NCI-H1436 (cell line): ENCODE data around the gene CPO.

Experiments
- DNase-seq: peaks from one replicate; lab custom pipeline; 2025; lab: John Stamatoyannopoulos, UW

The CPO gene

DNA sequence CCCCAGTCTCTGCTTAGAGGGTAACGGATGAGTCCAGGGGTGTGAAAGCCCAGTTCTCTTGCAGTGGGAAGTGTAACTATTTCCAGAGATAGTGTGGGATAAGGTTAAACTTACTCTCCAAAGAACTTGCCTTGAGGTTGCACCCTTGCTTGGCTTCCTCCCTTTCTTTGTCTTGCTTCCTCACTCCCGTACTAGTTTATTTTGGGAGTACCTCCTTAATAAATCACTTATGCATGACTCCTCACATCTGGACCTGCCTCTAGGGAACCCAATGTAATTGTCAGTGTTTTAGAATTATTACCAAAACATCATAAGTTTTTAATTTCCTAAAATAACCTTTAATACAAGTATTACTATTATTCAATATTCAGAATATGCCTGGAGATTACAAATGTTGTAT, 35.2 kb downstream of the CPO start:
- DNase-seq: no peak

DNA sequence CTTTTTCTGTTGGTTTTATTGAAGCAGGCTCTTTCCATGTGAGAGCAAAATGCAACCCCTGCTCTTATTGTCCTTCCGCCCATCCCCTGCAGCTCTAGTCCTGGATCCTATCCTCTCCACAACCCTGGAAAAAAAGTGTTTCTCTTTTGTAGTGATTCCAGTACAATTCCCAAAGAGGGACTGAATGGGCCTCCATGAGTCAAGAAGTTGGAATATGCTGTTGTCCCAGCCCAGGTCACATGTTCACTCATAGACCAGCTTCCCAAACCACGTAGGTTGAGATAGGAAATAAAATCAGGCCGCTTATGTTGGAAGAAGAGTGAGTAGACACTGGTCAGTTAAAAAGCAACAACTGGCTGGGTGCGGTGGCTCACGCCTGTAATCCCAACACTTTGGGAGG, 39.4 kb downstream of the CPO start:
- no peak for DNase-seq

DNA sequence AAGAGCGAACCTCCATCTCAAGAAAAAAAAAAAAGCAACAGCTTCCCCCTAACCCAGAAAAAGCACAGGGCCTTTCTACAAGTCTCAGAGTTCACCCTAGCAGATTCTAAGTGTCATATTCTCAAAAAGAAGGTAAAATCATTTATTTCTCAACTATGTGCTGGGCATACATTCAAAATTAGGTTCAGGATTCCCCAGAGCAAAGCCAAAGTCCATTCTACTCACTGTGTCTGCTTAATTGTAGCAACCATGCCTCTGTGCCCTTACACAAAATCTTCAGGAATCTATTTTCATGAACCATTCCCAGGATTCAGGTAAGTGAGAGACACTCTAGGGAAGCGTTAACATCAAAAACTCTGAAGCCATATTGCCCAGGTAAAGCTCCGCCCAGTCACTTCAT, 40.0 kb downstream of the CPO start:
- DNase-seq: no peak

DNA sequence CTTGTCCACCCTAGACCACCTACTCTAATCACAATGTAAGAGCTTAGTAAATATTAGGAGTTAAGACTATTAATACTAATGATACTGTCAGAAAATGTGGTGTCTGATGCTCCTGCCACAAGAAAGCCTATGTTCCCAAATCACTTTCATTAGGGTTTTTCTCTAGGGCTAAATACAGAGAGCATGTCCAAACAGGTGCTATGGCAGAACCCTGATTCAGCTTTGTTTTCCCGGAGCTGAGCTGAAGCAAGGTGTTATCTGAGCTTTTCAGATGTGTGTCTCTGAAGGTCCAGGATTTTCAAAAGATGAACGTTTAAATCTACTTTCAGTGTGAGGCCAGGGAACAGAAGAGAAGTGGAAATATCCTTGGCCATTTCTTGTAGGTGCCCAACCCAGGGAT, 40.6 kb downstream of the CPO start:
- DNase-seq: no peak

DNA sequence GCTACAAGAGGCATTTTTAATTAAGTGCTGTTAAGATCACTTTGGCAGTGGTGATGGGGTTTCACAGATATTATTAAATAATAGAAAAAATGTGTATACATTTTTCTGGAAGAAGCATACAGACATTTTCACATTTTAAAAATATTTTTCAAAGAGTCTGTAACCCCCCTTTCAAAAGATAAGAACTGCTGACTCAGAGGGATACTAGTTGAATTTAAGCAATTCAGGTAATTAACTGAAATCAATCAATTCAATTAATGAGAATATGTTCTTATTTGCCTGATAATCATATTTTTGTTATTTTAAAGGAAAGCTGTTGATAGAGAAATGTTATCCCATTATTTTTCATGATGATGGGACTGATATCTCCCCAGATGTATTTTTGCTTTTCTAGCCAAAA, 41.1 kb downstream of the CPO start:
- no peak for DNase-seq

DNA sequence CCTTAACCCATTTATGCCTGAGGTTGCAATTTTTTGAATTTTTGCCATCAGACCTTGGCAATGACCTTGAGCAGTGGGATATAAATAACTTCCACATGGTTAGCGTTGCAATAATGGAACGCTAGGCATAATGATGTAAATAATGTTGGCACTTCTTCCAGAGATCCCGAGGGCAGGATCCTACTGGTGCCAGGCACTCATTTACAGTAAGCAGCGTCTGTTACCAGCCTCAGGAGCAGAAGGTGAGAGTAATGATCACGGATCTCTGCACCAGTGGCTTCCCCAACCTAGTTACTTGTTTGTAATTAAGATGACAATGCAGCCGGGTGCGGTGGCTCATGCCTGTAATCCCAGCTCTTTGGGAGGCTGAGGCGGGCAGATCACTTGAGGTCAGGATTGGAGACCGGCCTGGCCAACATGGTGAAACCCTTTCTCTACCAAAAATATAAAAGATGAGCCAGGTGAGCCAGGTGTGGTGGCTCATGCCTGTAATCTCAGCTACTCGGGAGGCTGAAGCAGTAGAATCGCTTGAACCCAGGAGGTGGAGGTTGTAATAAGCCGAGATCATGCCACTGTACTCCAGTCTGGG, 41.9 kb downstream of the CPO start:
- no peak for DNase-seq

DNA sequence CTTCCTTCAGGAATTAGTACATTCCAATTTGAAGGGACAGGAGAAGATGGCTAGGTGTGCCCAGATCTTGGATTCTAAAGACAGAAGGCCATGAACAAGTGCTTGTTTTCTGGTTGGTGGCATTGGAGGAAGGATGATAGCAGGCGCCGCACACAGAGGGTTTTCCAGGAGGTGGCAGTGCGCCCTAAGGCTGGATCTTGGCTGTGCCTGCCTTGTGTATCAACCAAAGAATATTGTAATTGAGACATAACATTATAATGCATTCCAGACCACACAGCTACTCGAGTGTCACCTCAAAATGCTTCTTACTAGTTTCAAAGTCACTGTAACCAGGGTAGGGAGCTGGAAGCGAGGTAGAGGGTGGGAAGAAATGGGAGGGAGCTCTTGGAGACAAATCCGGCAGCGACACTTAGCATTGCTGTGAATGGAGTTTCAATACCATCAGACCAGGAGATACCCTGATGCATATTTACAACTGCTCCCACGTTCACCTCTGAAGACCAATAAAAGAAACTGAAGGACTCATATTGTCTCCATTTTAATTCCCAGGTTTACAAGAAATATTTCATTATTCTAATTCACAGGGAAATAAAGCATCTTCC, 42.5 kb downstream of the CPO start:
- peak; percentile 78 for DNase-seq

DNA sequence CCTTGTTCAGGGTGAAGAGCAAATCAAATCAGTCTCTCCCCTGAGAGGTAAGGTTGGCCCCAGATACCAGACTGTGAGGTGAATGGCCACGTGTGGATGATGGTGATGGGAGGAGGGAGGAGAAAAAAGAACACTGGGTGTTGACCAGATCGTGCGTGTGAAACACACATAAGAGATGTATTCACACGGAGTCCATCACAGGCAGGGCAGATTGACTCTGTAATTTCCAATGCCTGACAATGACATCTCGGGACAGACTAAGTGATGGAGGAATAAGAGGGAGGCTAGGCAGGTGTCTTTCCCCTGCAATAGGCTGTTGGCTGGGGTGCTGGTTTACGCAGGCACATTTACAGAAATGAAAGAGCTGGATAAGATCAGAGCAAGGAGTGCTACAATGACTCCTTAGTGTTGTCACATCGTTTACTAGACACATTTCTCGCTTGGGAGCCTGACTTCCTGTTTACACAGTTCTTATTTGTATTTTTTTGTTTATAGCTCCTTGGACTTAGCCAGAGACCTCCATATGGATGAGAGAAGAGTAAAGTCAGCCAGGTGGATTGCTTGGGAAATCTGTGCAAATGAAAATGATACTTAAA, 43.1 kb downstream of the CPO start:
- no peak for DNase-seq

DNA sequence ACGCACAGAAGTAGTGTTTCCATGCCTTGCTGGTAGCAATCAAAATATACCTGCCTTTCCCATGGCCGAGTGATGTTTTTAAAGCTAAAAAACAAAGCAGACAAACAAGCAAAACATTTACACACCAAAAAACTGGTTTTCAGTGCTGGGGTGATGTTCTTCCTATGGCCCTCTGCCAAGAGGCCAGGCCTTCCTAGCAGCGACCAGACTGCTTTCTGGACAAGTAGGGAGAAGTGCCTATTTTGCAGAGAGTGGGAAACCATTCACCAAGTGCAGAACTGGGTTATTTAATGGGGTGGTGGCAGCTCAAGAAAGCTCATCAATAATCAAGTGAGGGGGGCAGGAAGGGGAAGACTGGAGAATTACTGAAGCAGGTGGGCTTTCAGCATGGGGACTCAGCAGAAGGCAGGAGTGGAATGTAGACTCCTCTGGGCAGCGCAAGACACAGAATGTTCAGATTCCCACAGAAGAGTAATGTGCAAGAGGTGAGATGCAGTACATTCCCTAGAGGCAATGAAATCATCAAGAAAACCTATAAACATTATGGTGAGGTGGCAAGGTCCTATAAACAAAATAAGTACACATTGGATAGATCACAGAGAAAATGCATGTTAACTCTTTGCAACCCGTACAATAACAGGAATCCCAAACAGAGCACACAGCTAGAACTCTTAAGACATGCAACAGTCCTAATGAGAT, 44.0 kb downstream of the CPO start:
- no peak for DNase-seq

DNA sequence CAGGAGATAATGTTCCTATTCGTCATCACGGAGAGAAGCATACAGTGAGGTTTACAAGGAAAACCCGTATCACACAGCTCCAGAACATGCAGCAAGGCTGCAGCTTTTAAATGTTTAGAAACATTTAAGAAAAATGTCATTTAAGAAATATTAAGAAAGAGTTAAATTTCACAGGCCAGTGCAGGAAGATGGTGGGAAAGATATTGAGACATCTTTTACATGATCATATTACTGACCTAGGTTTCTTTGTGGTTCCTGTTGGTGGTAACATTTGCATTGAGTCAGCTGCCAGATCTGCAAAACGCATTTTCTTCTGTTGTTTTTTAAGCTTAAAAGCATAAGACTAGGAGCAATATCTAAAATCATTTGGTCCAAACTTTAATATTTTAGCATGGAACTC, 44.9 kb downstream of the CPO start:
- no peak for DNase-seq

DNA sequence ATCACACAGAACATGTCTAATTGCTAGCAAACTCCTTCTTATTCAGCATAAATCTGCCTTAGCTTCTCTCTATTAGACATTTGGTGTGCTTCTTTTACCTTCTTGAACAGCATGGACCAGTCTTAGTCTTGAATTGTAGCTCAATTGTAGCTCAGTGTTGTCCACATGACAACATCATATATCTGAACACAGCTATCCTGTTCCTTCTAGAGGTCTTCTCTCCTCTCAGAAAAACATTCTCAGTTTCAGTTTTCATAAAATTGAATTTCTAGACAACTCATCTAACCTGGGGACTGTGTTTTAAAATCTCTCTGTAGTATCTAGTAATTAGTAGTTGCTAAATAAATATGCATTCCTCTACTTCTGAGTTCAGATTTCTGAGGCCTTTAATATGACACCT, 47.6 kb downstream of the CPO start:
- no peak for DNase-seq

DNA sequence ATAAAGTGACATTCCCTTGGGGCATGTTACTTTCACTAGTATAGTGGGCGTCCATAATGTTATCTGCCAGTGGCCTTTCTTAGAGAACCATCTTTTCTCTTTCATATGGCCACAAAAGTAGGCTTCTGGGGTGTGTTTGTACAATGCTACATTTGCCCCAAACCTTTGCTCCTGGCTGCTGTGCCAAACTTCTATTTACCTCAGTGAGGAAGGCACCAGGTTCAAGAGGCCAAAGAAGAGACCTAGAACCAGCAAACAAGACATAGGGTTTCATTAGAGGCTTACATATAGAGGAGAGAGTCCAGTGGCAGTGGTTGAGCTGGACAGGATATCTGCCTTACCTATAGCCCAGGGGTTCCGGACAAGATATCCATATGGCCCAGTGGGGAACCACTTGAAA, 48.5 kb downstream of the CPO start:
- no peak for DNase-seq

DNA sequence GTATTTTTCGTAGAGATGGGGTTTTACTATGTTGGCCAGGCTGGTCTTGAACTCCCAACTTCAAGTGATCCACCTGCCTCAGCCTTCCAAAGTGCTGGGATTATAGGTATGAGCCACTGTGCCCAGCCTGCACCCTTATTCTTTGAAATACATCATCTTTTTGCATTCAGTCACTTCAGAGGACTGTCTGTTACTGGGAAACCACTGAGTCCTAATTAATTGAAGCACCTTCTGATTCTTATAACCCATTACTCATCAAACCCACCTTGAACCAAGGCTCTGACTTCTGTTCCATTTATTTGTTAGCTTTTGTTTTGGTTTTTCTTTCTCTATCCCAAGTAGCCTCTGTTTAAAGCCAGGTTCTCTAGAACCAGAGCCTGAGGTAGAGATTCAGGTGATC, 49.6 kb downstream of the CPO start:
- DNase-seq: no peak

DNA sequence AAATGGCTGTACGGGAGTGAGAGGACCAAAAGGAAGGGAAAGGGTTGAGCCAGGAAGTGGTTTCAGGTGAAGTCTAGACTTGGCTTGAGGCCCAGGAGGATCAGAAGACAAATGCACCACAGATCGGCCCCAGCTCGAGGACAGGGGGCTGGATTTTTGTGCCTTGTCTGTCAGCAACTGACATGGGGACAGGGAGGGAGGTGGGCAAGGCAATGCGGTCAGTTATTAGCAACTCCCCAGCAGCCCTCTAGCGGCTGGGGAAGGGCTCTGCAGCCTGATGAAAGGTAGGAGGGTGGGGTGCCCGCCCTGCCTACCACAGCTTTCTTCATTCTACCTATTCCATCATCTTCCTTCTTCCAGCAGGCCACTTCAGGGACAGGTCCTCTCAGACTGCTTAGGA, 50.0 kb downstream of the CPO start:
- no peak for DNase-seq

DNA sequence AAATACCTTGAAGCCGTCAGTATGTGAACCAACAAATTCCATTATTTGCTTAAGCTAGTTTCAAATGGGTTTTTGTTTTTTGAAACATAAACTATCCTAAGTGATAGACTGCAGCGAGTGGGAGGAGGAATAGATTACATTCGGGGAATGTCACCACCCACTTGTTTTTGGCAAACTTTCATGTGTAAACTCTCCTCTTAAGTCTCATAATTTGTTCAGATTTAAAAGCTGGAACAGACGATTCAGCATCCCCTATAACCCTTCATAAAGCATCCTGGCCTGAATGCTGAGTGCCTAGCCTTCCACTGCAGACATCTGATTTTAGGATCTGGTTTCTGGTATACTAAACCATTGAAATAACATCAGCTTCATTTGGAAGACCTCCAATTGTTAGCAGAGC, 51.0 kb downstream of the CPO start:
- no peak for DNase-seq

DNA sequence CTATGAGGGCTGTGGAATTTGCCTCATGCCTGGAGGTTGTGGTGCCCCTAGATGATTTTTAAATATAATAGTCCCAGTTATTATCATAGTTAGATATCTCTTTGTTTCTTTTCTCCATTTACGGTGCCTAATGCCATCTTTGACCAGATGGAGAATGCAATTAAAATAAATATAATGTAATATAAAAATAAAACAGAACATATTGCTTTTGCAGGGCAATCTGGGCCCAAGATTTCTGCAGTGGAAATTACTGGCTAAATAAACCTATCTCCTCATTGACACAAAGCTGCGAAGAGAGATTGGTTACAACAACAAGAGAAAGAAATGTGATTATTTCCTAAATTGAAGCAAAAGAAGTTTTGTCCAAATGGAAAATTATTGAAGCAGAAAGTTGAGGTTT, 51.8 kb downstream of the CPO start:
- no peak for DNase-seq

DNA sequence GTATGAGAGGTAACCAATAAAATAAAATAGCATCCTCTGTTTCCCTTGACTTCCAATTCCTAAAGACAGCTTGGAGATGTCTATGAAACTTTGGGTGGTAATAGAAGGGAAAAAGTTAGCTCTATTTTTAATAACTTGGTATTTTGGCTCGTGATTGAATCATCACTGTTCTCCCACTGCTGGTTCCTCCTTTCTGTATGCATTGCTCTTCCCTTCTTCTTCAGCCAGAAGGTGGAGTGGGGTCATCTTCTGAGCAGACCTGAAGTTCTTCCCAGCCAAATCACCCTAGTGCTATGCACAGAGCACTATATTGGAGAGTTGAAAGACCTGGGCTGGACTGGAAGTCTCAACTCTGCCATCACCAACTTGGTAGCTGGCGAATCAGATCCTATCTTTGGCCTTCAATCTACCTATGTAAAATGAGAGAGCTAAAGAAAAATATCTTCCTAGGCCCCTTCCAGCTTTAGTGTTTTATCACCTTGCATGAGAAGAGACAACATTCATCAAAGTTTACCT, 54.1 kb downstream of the CPO start:
- no peak for DNase-seq

DNA sequence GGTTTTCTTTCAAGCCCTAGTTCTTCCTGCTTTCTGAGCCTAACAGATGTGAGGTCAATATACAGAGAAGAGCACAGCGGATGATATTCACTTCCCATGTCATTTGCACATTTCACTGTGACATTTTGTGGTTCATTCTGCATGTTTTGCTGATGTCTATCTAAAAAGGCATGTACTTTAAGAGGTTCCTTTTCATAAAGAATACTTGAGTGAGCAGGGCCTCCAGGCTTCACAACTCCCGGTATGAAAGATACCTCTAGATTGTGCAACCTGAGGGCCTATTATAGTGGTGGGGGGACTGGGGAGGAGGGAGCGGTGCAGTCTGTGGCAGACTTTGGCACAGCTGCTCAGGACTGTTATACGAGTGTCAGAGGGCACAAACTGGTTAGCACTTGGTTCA, 54.6 kb downstream of the CPO start:
- no peak for DNase-seq

DNA sequence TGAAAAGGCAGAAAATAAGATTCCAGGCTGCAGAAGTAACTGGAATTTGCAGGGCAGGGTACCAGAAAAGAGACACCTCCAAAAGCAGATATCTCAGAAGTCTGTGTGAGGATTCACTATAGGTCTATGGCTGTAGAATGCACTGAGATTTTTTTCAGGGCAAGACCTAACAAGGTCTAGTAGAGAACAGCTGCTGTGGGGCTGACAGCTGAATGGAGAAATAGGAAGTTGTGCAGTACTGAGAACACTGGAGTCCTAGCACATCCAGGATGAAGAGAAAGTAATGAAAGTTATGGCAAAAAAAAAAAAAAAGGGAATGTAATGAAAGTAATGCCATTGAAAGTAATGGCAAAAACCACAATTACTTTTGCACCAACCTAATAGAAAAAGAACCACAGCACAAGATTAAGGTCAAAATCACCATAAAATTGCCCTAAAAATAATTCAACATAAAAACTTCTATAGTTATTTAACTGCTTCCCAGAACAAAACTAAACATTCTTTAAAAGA, 57.3 kb downstream of the CPO start:
- DNase-seq: no peak

DNA sequence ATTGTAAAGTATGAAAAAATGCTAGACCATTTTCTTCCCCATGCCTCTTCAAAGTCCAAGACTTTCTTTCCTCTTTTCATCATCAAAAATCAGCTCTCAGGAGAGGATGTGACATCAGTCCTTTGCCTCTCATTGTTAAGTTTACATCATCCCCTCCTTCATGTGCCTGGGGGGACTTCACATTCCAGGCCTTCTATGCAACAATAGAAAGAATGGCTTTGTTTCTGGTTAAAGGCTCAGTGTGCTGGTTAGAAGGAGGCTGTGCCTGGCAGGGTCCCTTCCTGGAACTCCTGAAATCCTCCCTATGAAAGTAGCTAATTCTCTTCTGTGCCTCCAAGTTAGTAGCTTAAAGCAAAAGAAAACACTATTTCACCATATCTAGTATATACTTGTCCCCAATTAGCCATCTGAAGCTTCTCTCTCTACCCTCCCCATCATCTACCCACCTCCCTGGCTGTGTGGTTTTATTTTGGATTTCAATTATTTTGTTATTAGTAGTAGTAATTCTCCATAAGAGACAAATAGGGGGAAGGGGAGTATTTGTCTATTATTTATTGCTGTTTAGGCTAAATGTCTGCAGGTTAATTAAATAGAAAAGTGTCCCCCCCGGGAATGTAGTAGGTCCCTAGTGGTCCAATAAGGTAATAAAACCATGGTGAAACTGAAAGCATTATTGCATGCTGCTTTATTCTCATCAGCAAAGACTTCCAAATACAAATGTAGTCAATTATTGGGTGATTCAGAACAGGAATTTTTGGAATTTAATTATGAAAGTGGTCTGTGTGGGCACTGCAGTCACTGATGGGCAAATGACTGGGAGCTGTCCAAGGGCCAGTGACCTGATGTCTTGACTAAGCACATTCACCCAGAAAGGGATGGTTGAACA, 69.0 kb downstream of the CPO start:
- no peak for DNase-seq

DNA sequence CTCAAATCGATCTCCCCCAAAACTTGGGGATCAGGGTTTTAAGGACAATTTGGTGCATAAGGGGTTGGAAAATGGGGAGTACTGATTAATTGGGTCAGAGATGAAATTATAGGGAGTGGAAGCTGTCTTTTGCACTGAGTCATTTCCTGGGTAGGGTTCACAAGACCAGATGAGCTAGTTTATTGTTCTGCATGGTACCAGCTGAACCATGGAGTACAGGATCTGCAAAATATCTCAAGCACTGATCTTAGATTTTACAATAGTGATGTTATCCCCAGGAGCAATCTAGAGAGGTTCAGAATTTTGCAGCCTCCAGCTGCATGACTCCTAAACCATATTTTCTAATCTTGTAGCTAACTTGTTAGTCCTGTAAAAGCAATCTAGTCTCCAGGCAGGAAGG, 73.1 kb downstream of the CPO start:
- DNase-seq: no peak

DNA sequence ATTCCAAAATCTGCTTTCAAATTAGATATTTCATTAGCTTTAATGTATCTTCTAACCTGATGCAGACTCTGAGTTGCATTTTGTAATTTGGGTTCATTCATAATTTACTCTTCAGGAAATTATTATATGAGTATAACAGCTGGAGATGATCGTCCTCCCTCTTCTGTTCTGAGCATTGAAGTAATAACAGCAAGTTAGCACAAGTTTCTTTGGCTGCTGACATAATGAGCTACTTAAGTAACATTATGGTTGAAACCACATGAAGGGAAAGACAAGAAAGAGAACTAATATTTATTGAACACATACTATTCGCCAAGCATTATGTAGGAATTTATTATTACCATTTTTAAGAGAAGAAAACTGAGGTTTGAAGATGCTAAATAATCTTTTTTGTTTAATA, 75.1 kb downstream of the CPO start:
- DNase-seq: no peak
